ENCODE data around the gene CEBPZ.
"Not testable (repeated sequence)": the region's sequence is repeated elsewhere in the genome, so short reads cannot be mapped to it uniquely, and the experiment has no call there.

Gene CEBPZ

GRCh38 chr2:37231241-37232130 lies at the start of gene CEBPZ, which contains the start of gene NDUFAF7:
Gene CEBPZ, minus strand, starts transcription at chr2:37231596. Its CDS starts 29 bp downstream, at chr2:37231567.
Gene NDUFAF7, plus strand, starts transcription at chr2:37231658. Its CDS starts 48 bp downstream, at chr2:37231706.
- DNase-seq = peak; percentile 95

GRCh38 chr2:37276291-37276690 lies 44.9 kb upstream of the CEBPZ start:
- no peak for DNase-seq

- peak; percentile 55 for DNase-seq
Observed at GRCh38 chr2:37274359-37274965, 43.1 kb upstream of the CEBPZ start.

- DNase-seq = no peak
Observed at GRCh38 chr2:37271376-37272067, 40.1 kb upstream of the CEBPZ start.

- no peak for DNase-seq
Observed at GRCh38 chr2:37268111-37268510, 36.7 kb upstream of the CEBPZ start.

- DNase-seq = no peak
Observed at GRCh38 chr2:37267685-37268084, 36.3 kb upstream of the CEBPZ start.

GRCh38 chr2:37263839-37264238 lies 32.4 kb upstream of the CEBPZ start:
- no peak for DNase-seq

- peak; percentile 56 for DNase-seq
Observed at GRCh38 chr2:37262522-37262921, 31.1 kb upstream of the CEBPZ start.

GRCh38 chr2:37250869-37251740 lies 19.7 kb upstream of the CEBPZ start:
- no peak for DNase-seq

GRCh38 chr2:37246205-37246604 lies 14.8 kb upstream of the CEBPZ start:
- no peak for DNase-seq

GRCh38 chr2:37244755-37245154 lies 13.4 kb upstream of the CEBPZ start:
- no peak for DNase-seq

GRCh38 chr2:37244017-37244416 lies 12.6 kb upstream of the CEBPZ start:
- DNase-seq = no peak

- DNase-seq = no peak
Observed at GRCh38 chr2:37243435-37243834, 12.0 kb upstream of the CEBPZ start.

GRCh38 chr2:37232131-37232933 lies 936 bp upstream of the CEBPZ start:
- no peak for DNase-seq

GRCh38 chr2:37230581-37230980 lies 815 bp downstream of the CEBPZ start:
- DNase-seq = peak; percentile 3

GRCh38 chr2:37228788-37229187 lies 2.6 kb downstream of the CEBPZ start:
- no peak for DNase-seq

GRCh38 chr2:37226863-37227262 lies 4.5 kb downstream of the CEBPZ start:
- no peak for DNase-seq

GRCh38 chr2:37225129-37225528 lies 6.3 kb downstream of the CEBPZ start:
- DNase-seq = not testable (repeated sequence)

GRCh38 chr2:37224063-37224462 lies 7.3 kb downstream of the CEBPZ start:
- DNase-seq = no peak

GRCh38 chr2:37223131-37223530 lies 8.3 kb downstream of the CEBPZ start:
- no peak for DNase-seq

- DNase-seq = no peak
Observed at GRCh38 chr2:37219046-37219445, 12.3 kb downstream of the CEBPZ start.

- DNase-seq = peak; percentile 36
Observed at GRCh38 chr2:37215250-37215649, 16.1 kb downstream of the CEBPZ start.

Data from inflammatory macrophage treated with lipopolysaccharide for 4 hours (primary cell).